NCI-H82 treated with DMSO at 0.1 percent for 48 hours (cell line): Measurements from ENCODE around the gene C7orf57.
"Not testable (repeated sequence)": the region's sequence is repeated elsewhere in the genome, so short reads cannot be mapped to it uniquely, and the experiment has no call there.

Source experiments
- DNase-seq: peaks from one replicate; lab custom pipeline; 2025; ENCODE audit not compliant: unreplicated experiment; lab: John Stamatoyannopoulos, UW

The C7orf57 gene

DNA sequence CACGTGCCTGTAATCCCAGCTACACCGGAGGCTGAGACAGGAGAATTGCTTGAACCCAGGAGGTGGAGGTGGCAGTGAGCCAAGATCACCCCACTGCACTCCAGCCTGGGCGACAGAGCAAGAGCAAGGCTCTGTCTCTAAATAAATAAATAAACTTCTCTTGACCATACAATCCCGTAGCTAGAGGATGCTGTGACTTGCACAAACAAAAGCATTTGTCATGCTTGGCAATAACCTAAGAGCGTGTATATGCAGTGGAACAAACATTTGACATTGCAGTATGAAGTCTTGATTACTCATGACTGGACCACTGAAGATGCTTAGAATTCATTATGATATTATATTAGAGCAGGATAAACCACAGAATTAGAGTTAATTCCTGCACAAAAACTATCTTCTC lies 1.4 kb upstream of the C7orf57 start:
- no peak for DNase-seq

DNA sequence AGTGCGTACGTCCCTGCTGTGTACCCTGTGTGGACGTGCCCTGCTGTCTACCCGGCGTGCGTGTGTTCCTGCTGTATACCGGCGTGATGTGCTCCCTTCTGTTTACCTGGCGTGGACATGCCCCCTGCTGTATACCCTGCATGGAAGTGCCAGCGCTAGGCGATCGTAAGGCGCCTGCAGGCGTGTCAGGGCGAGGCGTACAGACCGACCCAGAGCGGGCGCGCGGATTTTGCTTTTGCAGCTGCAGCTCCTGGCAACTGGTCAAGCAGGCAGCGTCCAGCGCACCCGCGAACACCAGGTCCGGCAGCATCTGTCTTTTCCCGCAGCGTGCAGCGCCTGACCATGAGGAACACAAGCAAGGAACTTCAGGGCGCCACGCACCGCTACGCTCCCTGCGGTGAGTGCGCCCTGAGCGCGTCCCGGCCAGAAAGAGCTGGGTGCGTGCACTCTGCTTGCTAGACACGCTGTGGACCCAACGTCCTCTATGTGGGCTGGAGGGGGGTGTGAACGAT lies 680 bp downstream of the C7orf57 start:
- DNase-seq, result no peak

DNA sequence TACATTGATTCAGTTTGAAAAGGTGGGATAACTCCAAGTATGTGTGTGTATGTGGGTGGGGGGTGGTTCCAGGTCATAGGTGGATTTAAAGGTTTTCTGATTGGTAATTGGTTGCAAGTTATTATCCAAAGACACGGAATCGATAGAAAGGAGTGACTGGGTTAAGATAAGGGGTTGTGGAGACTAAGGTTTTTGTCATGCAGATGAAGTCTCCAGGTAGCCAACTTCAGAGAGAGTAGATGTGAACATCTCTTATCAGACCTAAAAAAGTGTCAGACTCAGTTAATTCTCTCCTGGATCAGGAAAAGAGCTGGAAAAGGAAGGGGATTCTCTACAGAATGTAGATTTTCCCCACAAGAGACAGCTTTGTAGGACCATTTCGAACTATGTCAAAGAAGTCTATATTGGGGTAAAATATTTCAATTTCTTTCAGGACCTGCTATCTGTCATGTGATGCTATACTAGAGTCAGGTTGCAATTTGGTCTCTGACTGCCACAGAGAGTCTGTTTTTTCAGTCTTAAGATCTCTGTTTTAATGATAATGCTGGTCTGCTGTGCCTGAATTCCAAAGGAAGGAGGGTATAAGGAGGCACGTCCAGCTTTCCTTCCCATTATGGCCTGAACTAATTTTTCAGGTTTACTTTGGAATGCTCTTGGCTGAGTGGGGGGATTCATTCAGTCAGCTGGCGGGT lies 3.6 kb downstream of the C7orf57 start:
- no peak for DNase-seq

DNA sequence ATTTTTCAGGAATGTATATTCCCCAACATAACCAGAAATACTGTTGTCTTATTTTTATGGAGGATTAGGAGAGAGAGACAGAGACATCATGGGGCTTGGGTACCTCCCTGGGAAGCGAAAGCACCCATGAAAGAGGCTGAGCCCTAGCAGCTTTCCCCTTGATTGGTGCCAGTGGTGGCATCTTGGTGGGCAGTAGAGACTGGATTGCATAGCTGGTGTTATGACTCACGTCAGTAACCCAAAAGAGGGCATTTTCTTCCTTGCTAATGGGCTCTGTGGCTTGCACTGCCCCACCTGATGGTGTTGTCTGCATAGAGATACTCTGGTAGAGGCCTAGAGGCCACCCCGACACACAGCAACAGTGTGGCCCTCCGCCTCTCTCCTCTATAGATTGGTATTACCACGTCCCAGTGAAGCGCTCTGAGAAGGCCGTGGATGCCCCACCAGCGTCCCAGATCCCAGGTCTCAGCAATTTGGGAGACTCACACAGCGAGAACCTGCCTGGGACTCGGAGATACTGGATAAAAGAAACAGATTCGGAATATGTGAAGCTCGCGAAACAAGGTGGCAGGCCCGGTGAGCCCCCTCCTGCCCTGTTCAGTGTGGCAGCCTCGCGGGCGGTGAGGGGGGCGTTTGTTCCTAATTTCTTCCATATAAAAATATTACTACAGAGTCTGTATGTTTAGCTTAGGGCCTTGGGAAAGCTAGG lies 5.8 kb downstream of the C7orf57 start:
- DNase-seq, result no peak

DNA sequence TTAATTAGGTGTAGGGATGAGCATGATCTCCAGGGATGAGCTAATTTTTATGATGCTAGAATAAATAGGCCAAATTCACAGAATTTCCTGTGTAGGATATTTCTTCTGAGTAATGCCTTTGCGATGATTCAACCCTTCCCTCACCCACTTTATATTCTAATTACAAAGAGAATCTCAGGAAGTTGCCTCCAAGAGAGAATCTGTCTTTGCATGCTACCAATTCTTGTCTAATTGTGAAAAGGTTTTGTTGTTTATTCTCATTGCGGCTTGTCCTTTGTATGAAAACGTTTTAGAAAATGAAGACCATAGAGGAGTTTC lies 6.3 kb downstream of the C7orf57 start:
- no peak for DNase-seq

DNA sequence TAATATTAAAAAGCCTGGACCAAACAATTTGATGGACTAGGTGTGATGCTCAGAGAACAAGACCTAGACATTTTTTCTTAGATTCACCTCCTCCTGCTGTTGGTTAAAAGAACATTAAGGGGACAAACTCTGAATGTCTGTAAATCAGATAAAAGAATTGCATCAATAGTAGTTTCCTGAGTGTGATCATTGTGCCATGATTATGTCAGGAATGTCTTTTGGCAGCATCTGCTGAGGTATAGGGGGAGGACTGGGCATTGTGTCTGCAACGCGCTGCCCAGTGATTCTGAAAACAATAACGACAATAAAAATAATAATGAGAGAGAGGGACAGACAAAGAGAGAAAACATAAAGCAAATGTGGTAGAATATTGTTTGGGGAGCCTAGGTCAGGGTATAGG lies 6.9 kb downstream of the C7orf57 start:
- no peak for DNase-seq

DNA sequence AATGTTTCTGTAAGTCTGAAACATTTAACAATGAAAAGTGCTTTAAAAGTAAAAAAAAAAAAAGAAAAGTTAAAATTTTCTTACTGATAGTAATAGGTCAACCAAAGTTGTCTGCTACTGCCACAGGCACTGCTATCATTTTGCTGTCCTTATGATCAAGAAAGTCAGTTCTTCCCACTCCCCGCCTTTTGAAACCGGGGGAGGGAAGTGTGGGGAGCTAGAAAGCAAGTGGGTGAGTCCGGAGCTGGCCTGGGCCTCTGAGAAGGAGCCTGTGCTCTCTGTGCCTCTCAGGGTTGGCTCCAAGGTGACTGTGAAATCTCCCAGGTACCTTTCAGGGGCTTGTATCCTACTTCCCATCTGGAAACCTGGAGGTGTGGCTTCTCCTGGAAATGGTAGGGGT lies 7.3 kb downstream of the C7orf57 start:
- no peak for DNase-seq

DNA sequence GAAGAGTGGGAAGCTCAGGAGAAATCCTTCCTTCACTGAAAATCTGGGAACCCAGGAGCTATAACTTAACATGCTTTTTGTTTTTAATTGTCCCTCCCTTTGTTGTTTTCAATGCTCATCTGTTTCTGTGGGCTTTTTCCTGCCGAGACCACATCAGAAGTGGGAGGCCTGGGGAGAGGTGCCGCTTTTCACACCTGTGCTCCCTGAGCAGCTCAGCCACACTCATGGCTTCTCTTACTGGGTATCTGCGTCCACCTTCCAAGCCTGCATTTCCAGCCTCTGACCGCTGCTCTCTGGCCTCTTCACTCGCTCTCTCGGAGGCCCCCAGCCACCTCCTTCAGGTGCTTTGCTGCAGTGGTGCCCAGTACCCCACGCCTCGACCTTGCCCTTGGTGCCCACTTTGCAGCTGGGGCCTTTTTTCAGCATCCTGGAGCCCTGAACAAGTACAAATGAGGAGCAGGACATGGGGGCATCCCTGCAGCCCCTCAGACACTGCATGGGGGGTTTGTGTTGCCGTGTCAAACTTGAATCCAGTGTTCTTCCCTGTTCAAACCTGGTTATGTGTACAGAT lies 9.9 kb downstream of the C7orf57 start:
- DNase-seq, result no peak

DNA sequence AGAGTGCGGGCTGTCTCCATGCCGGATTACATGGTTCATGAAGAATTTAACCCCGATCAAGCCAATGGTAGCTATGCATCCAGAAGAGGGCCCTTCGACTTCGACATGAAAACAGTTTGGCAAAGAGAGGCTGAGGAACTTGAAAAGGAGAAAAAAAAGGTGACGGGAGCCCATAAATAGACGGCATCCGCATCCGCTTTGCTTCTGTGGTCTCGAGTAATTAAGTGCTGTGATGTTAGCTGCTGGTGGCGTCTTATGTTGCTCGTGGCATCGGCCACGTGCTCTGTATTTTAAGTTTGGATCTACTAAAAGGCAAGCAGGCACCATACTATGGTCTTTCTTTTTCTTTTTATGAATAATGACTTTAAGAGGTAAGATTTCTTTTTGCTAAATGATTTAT lies 11.1 kb downstream of the C7orf57 start:
- no peak for DNase-seq

DNA sequence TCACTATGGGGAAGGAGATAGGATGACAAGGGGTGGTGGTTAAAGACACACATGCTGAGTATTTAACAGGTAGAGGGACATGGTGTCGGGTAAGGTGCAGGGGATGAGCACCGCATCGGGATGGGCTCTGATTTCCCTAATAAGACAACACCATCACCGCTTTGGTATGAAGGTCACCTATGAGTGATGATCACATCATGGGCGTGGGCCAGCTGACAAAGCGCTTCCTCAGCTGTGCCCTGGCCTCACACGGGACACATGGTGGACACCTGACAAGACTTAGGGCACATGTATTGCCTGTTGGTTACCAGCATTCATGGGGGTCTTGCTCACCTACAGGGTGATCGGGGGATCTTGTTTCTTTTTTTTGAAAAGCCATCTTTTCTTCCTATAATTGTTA lies 12.8 kb downstream of the C7orf57 start:
- DNase-seq, result no peak

DNA sequence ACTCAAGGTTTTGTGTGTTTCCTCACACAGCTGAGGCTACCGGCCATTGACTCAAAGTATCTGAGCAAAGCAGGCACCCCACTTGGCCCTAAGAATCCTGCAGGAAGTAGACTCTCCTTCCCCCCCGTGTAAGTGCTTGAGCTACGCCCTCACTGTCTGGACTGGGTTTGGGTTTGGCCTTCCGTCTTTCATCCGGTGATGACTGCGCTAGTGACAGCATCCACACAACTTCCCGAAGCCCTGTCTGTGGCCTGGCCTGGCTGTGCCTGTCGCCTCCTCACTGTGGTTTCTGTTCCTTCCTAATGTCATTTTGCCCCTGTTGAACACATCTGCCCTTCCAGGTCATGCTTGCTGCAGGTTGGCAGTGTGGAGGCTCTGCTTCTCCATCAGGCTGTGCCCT lies 14.5 kb downstream of the C7orf57 start:
- DNase-seq, result no peak

DNA sequence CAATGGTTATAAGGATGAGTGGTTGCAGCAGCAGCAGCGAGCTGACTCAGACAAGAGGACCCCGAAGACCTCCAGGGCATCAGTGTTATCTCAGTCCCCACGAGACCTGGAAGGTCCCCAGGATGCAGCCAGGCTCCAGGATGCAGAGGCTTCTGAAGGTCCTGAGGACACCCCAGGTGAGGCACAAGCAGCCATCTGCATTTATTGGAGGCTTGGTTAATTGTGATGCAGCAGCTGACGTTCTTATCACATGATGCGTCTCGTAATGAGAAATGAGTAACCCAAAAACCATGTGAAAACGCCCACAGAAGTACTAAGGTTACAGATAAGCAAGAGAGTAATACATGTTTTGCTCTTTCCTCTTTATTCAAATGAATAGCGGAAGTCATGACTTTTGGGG lies 17.4 kb downstream of the C7orf57 start:
- no peak for DNase-seq

DNA sequence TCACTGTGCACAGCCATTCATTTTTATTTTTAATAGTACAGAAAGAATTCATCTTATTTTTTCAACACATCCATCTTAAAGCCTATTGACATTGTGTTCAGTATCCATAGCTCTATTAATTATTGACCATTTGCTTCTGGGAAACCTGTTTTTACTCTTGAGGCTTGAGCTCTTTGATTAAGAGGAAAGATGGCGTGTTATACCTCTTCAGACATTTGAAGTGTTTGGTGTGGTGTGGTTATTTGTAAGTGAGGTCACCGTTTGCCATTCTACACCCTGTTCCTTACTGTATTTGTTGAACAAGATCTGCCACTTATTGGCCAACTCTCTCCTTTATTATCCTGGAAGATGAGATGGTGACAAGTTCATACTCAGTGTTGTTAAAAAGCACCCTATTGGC lies 18.4 kb downstream of the C7orf57 start:
- no peak for DNase-seq

DNA sequence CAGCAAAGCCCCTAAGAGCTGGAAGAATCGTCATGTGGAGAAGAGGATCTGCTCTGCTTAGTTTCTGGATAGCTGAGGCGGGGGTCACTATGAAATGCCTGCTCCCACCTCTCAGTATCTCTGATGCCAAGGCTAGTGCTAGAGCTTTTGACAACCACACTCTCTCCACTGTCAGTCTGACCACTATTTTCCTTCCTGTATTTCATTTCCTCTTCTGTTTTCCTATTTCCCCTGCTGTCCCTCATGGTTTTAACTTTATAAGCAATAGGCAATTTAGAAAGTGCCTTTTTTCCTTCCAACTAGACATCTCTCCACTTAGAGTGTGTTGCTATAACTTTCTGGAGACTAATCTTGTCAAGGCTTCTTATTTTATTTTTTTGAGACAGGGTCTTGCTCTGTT lies 23.6 kb downstream of the C7orf57 start:
- no peak for DNase-seq

DNA sequence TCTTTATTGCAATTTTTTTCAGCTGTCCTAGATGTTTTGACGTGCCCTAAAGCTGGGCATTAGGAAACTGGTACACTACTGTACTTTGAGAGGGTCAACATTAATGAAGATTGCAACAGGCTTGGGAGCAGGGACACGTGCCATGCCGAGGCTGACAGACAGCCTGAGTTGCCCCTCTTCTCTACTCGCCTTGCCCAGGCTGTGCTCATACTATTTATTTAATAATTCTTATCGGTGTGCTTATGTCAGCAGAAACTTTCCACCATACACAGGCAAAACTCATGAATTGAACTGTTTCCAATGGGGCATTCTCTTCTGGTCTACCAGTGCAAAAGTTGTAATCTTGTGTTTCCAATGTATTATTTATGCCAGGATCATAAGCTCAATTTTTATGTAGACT lies 24.4 kb downstream of the C7orf57 start:
- DNase-seq, result no peak

DNA sequence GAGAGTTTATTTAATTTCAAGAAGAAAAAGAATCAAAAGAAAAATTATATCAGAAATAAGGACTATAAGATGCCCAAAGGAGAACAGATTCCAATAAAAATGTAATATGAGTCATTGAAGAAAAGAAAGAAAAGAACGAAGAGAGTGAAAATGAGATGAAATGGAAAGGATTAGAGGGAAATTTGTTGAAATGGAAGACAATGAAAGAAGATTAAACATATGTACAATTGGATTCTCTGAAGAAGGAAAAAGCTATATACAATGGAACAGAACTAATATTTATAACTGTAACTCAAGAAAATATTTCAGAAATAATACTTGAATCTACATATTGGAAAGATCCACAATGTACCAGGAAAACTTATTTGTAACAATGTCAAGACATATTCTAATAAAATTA lies 28.6 kb downstream of the C7orf57 start:
- DNase-seq, result no peak

DNA sequence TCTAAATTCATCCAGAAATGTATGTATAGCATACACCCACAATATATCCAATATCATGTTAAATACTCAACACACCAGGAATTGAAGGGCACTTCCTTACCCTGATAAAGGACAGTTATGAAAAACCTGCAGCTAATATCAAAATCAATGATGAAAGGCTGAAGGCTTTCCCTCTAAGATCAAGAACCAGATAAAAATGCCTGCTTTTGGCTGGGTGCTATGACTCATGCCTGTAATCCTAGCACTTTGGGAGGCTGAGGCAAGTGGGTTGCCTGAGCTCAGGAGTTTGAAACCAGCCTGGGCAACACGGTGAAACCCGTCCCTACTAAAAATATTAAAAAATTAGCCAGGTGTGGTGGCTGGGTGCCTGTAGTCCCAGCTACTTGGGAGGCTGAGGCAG lies 32.1 kb downstream of the C7orf57 start:
- DNase-seq, result no peak

DNA sequence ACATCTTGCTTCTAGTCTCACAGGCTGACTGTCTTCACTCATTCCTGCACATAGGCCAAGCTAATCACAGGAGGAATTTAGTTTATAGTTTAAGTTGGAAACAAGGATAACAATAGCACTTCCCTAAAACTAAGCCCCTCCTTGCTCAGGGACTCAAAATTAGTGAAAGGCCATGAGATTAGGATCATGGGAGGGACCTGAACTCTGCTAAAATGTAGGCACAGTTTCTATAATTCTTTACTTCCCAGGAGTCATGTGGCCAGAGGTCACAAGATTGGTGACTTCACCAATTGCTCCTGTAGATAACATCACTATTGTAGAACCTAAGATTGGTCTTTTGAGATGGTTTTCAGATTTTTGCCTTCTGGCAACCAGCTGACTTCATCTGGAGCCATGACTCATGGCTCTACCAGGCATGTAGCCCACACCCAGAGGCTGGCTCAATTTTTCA lies 38.9 kb downstream of the C7orf57 start:
- no peak for DNase-seq

DNA sequence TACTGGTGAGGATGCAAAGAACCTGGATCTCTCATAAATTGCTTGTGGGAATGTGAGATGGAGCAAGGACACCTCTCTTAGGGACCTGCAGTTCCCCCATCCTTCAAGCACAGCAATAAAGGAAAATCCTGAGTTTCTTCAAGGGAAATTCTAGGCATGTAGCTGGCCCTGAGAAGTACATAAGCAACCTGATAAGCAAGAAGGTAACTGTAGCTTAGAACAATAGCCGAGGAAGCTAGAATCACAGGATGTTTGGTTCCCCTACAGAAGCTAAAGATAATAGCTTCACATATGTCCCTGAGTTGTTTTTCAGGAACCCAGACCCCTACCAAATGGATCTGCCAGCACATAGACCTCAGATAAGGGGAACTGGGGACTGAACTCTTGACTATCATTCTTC lies 42.1 kb downstream of the C7orf57 start:
- DNase-seq, result no peak

DNA sequence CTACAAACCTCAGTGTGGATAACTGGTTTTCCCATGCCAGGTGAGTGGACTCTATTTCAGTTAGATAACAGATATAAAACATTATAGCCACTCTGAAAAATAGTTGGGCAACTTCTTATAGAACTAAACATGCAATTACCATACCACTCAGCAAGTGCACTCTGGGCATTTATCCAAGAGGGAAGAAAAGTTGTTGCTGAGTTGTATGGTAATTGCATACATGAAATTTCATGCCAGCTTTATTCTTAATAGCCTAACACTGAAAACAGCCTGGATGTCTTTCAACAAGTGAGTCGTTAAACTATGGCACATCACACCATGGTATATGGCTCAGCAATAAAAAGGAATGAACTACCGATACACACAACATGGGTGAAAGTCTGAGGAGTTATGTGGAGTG lies 43.1 kb downstream of the C7orf57 start:
- no peak for DNase-seq

DNA sequence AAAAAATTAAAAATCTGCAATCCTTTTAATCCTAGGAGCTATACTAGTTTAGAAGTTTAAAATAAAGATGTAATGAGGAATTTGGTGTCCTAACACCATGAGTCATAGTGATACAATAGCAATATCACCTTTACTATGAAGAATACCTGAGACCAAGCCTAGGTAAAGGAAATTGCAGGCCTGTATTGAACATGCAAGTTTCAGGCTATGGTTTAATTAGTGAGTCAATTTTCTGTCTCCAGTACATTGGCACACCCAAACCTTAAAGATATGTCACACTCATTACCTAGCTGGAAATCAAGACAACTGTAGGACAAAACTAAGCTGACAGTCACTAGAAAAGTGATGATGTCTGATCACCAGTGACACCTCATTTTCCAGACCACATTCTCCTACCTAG lies 47.0 kb downstream of the C7orf57 start:
- not testable (repeated sequence) for DNase-seq

DNA sequence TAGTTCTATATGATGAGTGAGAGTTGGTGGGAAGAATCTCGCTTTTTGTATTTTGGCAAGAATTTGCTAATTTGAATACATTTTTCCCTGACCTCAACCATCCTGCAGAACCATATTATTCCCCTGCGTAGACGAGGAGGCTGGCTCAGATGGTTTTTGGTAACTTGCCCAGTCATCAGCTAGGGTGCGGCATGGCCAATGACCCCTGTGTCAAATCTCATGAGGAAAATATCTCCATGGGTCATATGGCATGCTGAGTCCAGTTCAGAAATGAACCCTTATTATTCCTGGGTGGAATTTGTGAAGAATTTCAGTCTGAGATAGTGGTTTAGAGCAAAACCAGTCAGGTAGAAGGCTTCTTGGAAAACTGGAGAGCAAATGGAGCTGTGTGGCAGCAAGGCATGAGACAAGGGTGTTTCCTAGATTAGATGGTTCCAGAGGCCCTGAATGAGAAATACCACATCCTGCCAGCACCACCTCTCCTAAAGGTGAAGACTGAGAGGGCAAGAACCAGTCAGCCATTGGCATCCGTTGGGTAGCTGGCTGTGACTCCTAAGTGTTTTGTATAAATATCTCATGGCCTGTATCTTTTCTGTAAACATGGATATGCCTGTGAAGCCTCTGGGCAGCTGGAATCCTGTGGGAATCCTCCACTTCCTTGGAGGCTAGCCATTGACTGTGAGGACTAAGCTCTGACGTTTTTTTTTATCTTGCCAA lies 47.9 kb downstream of the C7orf57 start:
- no peak for DNase-seq
